Measurements from ENCODE around the gene STAG3.
"Not testable (repeated sequence)": the region's sequence is repeated elsewhere in the genome, so short reads cannot be mapped to it uniquely, and the experiment has no call there.

DNA sequence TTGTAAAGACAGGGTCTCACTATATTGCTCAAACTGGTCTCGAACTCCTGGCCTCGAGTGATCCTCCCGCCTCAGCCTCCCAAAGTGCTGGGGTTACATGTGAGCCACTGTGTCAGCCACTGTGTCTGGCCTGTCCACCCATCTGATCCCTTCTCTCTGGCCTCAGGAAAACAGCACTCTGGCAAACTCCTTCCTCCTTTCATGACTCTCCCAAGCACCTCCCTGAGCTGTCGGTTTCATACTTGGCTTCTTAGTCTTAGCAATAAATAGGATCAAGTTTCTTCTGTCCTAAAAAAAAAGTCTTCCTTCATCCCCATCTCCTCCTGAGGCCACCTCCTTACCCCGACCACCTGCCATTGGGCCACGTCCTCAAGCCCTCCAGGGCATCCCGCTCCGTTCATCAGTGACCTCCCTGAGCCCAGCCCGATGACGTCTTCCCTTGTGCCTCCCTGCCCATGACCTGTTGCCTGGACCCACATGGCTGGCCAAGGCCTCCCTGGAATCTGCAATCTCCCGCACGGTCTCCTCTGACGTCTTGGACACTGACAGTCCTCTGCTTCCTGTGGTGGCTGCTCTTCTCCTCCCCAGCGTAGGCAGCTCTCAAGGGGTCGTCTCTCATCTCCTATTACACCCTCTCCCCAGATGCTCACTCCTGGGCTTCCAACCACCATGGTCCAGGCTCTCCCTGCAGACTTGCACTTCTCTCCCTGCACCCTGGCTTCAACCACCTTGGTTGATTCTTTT lies 68.6 kb downstream of the STAG3 start:
- TF ChIP-seq, protein P1, sequence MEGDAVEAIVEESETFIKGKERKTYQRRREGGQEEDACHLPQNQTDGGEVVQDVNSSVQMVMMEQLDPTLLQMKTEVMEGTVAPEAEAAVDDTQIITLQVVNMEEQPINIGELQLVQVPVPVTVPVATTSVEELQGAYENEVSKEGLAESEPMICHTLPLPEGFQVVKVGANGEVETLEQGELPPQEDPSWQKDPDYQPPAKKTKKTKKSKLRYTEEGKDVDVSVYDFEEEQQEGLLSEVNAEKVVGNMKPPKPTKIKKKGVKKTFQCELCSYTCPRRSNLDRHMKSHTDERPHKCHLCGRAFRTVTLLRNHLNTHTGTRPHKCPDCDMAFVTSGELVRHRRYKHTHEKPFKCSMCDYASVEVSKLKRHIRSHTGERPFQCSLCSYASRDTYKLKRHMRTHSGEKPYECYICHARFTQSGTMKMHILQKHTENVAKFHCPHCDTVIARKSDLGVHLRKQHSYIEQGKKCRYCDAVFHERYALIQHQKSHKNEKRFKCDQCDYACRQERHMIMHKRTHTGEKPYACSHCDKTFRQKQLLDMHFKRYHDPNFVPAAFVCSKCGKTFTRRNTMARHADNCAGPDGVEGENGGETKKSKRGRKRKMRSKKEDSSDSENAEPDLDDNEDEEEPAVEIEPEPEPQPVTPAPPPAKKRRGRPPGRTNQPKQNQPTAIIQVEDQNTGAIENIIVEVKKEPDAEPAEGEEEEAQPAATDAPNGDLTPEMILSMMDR (IDR thresholded peaks at IDR 0.05): not testable (repeated sequence)
- TF ChIP-seq POLR2A, EP300 (IDR thresholded peaks at IDR 0.05): not testable (repeated sequence)
